Measurements from ENCODE around the gene OMG. TPM values are rescaled to one million over a fixed set of nuclear protein-coding genes. Genes with fewer than 3 reads are reported as not detected.

The OMG gene
- polyA plus RNA-seq, 1 of the 3 experiments (the other 2 are of a cell fraction), result 0.61 TPM

GRCh38 chr17:31321966-31322365 is 24.9 kb upstream of the OMG start:
- DNase-seq, result no peak
- 96% methylated on average over 4 of the region's 4 CpGs for WGBS (ENCODE audit: low lambda C conversion rate)
- Histone ChIP-seq H3K36me3 (replicated peaks in 1 of 2; ENCODE audit: control insufficient read depth in 1 of 2, insufficient read depth in 2 of 2, low read length in 1 of 2) (peaks cover 11 to 17% of the 10 kb centered on the region in 2 experiments), H3K9me2 (no peaks in the 10 kb centered on the region), H3K4me3 (ENCODE audit: low read depth in 2 of 2, low read length in 1 of 2) (no peak overlapping the region), H3K79me2 (ENCODE audit: insufficient read depth) (peaks cover 11% of the 10 kb centered on the region; the same call in 1 of the 2 replicates), H2AFZ (ENCODE audit: low read depth) (no peak overlapping the region), H3K27ac (ENCODE audit: low read depth in 2 of 2, low read length in 1 of 2) (peak overlapping the region in 1 of 2 experiments; percentile 65; a peak in 1 of 4 replicates), H4K20me1 (ENCODE audit: insufficient read depth) (no peaks in the 10 kb centered on the region), H3F3A (replicated peaks; ENCODE audit: insufficient read depth) (peaks cover 26% of the 10 kb centered on the region), H3K4me2 (no peak overlapping the region), H3K9ac (no peak overlapping the region), H3K27me3 (ENCODE audit: insufficient read depth) (no peaks in the 10 kb centered on the region), H3K4me1 (ENCODE audit: control insufficient read depth in 1 of 2, insufficient read depth in 2 of 2, low read depth in 1 of 2, low read length in 1 of 2) (peaks cover 5% of the 10 kb centered on the region in 2 experiments), H3K9me3 (no peaks in the 10 kb centered on the region)
- no peak for TF ChIP-seq MXI1 (IDR thresholded peaks at IDR 0.05; ENCODE audit: low read depth, low read length)
- TF ChIP-seq CTCF (IDR thresholded peaks at IDR 0.05), result no peak
- no peak for TF ChIP-seq YY1 (IDR thresholded peaks at IDR 0.05; ENCODE audit: low read depth)
- TF ChIP-seq FOXJ3 (CRISPR knock-in tag; IDR thresholded peaks at IDR 0.05), result no peak
- TF ChIP-seq SMC3 (IDR thresholded peaks at IDR 0.05; ENCODE audit: low read depth, low read length), result no peak
- no peak for TF ChIP-seq JUND (IDR thresholded peaks at IDR 0.05)
- no peak for TF ChIP-seq USF2 (IDR thresholded peaks at IDR 0.05; ENCODE audit: borderline replicate concordance, low read depth, low read length)
- TF ChIP-seq REST (IDR thresholded peaks at IDR 0.05; ENCODE audit: low read depth, low read length), result no peak
- POLR2A ChIA-PET, result no interaction called here
- CTCF ChIA-PET, result no interaction called here

- H2AFZ ChIP-seq (ENCODE audit: low read depth), result no peak within 1 kb of the TSS
- H3K4me3 ChIP-seq (ENCODE audit: low read depth in 2 of 2, low read length in 1 of 2), result no peak within 1 kb of the TSS
- 29% methylated on average over 3 of the region's 3 CpGs for WGBS (ENCODE audit: low lambda C conversion rate)
- peaks cover 26% of the 10 kb centered on the region for H3F3A ChIP-seq (replicated peaks; ENCODE audit: insufficient read depth)
- H3K79me2 ChIP-seq (ENCODE audit: insufficient read depth), result peaks cover 11% of the 10 kb centered on the region; the same call in 1 of the 2 replicates
- no peaks in the 10 kb centered on the region for H4K20me1 ChIP-seq (ENCODE audit: insufficient read depth)
- peak within 1 kb of the TSS; percentile 48; the same call in 1 of the 2 replicates for H3K4me2 ChIP-seq
- no peak for DNase-seq
- H3K4me1 ChIP-seq (ENCODE audit: control insufficient read depth in 1 of 2, insufficient read depth in 2 of 2, low read depth in 1 of 2, low read length in 1 of 2), result peaks cover 5% of the 10 kb centered on the region in 2 experiments
- no peaks in the 10 kb centered on the region for H3K27me3 ChIP-seq (ENCODE audit: insufficient read depth)
- H3K36me3 ChIP-seq (replicated peaks in 1 of 2; ENCODE audit: control insufficient read depth in 1 of 2, insufficient read depth in 2 of 2, low read length in 1 of 2), result peaks cover 11 to 17% of the 10 kb centered on the region in 2 experiments
- H3K27ac ChIP-seq (ENCODE audit: low read depth in 2 of 2, low read length in 1 of 2), result peak within 1 kb of the TSS; percentile 40 to 65
- peak within 1 kb of the TSS; percentile 19; the same call in 1 of the 2 replicates for H3K9ac ChIP-seq
- ChIA-PET CTCF (no interaction called here), POLR2A (no interaction called here)
- no peaks in the 10 kb centered on the region for H3K9me3 ChIP-seq
- no peaks in the 10 kb centered on the region for H3K9me2 ChIP-seq
- TF ChIP-seq GATA2 (CRISPR knock-in tag; IDR thresholded peaks at IDR 0.05), result no peak
- no peak for TF ChIP-seq RAD21 (IDR thresholded peaks at IDR 0.05; ENCODE audit: low read length)
- peak; percentile 63; the same call in 1 of the 2 replicates for TF ChIP-seq TCF12 (IDR thresholded peaks at IDR 0.05)
- TF ChIP-seq SMC3 (IDR thresholded peaks at IDR 0.05; ENCODE audit: low read depth, low read length), result no peak
- no peak for TF ChIP-seq POLR2AphosphoS5 (IDR thresholded peaks at IDR 0.05; ENCODE audit: low read depth, low read length)
- no peak for TF ChIP-seq TAF1 (IDR thresholded peaks at IDR 0.05; ENCODE audit: borderline replicate concordance, low read depth, low read length)
- no peak for TF ChIP-seq REST (IDR thresholded peaks at IDR 0.05; ENCODE audit: low read depth, low read length)
- TF ChIP-seq FOSL2 (IDR thresholded peaks at IDR 0.05; ENCODE audit: borderline replicate concordance, low read depth), result peak; percentile 27; the same call in 1 of the 2 replicates
- 0 out of 2 replicates have a peak, but pooled peaks have one; percentile 8 for TF ChIP-seq JUND (IDR thresholded peaks at IDR 0.05)
- TF ChIP-seq NFIC (IDR thresholded peaks at IDR 0.05; ENCODE audit: borderline replicate concordance), result peak; percentile 20; the same call in 1 of the 2 replicates
- no peak for TF ChIP-seq FOXM1 (IDR thresholded peaks at IDR 0.05; ENCODE audit: low read depth)
- no peak for TF ChIP-seq EZH2phosphoT487 (IDR thresholded peaks at IDR 0.05; ENCODE audit: borderline replicate concordance, low read depth)
- TF ChIP-seq NRF1 (IDR thresholded peaks at IDR 0.05; ENCODE audit: low read depth, low read length), result no peak
These were observed 24.4 kb upstream of the OMG start, which contains the start of gene EVI2A for GRCh38 chr17:31321481-31321880. EVI2A (minus strand) TSS chr17:31321622; CDS start chr17:31319013, 2,609 bp downstream.

Data from SK-N-SH (cell line).